GM10266 (cell line): ENCODE data around the gene ERG.

Source experiments
- DNase-seq: peaks from one replicate; pipeline ENCODE4 v3.0.0; 2012; ENCODE audit errors: extremely low spot score
- CTCF ChIP-seq: IDR thresholded peaks from 2 replicates; pipeline ENCODE4 v1.5.1; 2012; ENCODE audit warnings: mild to moderate bottlenecking, low read depth; ENCODE audit not compliant: control insufficient read depth, insufficient read depth; ENCODE audit errors: missing control alignments

The ERG gene

DNA sequence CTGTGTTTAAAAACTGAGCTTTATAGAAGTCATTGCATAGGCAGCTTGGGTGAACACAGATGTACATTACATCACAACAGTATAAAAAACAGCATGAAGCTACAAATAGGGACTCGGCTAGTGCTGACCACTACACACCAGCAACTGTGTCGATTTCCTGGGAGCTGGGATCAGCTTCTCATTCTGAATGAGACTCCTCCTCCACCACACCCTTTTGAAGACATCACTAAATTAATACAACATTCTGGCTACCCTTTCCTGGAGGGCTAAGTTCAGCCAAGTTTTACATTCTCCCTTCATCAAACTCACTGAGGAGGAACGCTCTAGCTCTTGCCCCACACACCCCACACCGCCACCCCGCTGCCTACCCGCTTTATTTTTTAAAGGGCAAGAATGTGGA lies 102.7 kb downstream of the ERG start:
- DNase-seq, result no peak
- TF ChIP-seq CTCF, result no peak

GRCh38 chr21:38392661-38393060 lies 105.6 kb downstream of the ERG start:
- DNase-seq, result no peak

GRCh38 chr21:38389896-38390295 lies 108.4 kb downstream of the ERG start:
- no peak for DNase-seq
- no peak for TF ChIP-seq CTCF

More at GRCh38 chr21:38392661-38393060, 105.6 kb downstream of the ERG start:
- TF ChIP-seq CTCF, result no peak

DNA sequence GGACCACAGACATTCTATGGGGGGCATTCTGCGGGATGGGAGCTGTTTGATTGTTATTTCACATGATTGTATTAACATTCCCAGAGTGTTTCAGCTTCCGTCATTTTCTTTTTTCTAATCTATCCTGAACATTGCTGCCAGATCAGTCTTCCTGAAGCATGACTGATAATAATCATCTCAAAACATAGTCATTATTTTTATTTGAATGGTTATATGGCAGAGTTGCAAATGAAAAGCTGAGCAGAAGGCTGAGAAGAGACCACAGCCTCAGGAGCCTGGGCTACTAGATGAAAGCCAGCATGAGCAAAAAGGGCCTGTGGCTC lies 109.0 kb downstream of the ERG start:
- TF ChIP-seq CTCF, result no peak
- DNase-seq, result no peak

- DNase-seq, result no peak
- TF ChIP-seq CTCF, result no peak
Observed at GRCh38 chr21:38388647-38389353, 109.5 kb downstream of the ERG start.

GRCh38 chr21:38388203-38388602 lies 110.1 kb downstream of the ERG start:
- no peak for TF ChIP-seq CTCF
- DNase-seq, result no peak

DNA sequence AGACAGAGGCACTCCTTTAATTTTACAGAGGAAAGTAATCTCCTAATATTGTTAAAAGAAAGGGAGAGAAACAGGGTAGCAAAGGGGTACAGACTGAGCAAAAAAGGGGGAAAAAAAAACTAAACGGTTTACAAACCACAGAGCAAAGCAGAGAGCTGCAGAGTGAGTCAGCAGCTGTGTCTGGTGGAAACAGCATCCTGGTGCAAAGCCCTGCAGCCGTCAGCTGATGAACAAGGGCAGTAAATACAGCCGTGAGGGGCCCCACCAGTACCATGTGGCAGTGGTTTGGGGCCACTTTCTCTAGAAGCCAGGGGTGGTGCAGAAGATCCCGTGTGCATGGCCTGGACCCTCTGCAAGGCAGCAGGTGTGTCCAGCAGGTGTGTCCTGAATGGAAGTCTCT lies 111.3 kb downstream of the ERG start:
- TF ChIP-seq CTCF, result no peak
- DNase-seq, result no peak
